Activated B cell treated with CpG ODN at 0.5 μM for 24 hours (primary cell): ENCODE measurements around the gene EMILIN2. TPM values are rescaled to one million over a fixed set of nuclear protein-coding genes. Genes with fewer than 3 reads are reported as not detected.

Experiments used
- ATAC-seq: fragments of 200-7000 bp; cut with Tn5 transposase; one replicate; pipeline ENCODE4 v1.10.0; 2021; ENCODE audit warnings: low read depth, mild to moderate bottlenecking, moderate library complexity
- CTCF ChIA-PET: fragments of 350-600 bp; sonication (Branson Sonifier 250); formaldehyde crosslinking; loops from one replicate; lab custom pipeline; 2021; ENCODE audit warnings: antibody characterized with exemption; lab: Charles Lee
- POLR2A ChIA-PET: fragments of 350-600 bp; sonication (Branson Sonifier 250); formaldehyde crosslinking; loops from one replicate; lab custom pipeline; 2021; ENCODE audit warnings: antibody characterized with exemption; lab: Charles Lee
- DNase-seq: peaks from one replicate; pipeline ENCODE4 v3.0.0; 2022
- H3K27ac Mint-ChIP-seq: one replicate; pipeline ENCODE4 v1.8.0; 2020; ENCODE audit warnings: mixed read lengths
- H3K27me3 Mint-ChIP-seq: one replicate; pipeline ENCODE4 v1.8.0; 2021; ENCODE audit warnings: mixed read lengths
- H3K36me3 Mint-ChIP-seq: one replicate; pipeline ENCODE4 v1.8.0; 2021; ENCODE audit warnings: low read depth, mixed read lengths
- H3K4me1 Mint-ChIP-seq: one replicate; pipeline ENCODE4 v1.8.0; 2021; ENCODE audit warnings: mixed read lengths
- H3K4me3 Mint-ChIP-seq: one replicate; pipeline ENCODE4 v1.8.0; 2020; ENCODE audit warnings: mild to moderate bottlenecking, mixed read lengths
- H3K9me3 Mint-ChIP-seq: one replicate; pipeline ENCODE4 v1.8.0; 2020; ENCODE audit warnings: mixed read lengths
- CTCF ChIP-seq: fragments of 200-600 bp; IDR thresholded peaks from one replicate; pipeline ENCODE4 v1.8.0; 2022; ENCODE audit warnings: antibody characterized with exemption, mild to moderate bottlenecking
- intact Hi-C: fragments of 100-400 bp; cut with micrococcal nuclease; formaldehyde crosslinking; loops from one replicate; pipeline ENCODE4 v1.15.1; 2024
- total RNA-seq: library from RNA; stranded (reverse); gene quantifications from 2 replicates; pipeline ENCODE4 v1.2.3, GENCODE V29; 2022

EMILIN2 gene
- total RNA-seq, 1 donor from 2014 or later: 80.9 TPM

GRCh38 chr18:2959341-2959740 lies 112.5 kb downstream of the EMILIN2 start:
- Mint-ChIP-seq H3K27ac (peak overlapping the region; percentile 97), H3K27me3 (no peaks in the 10 kb centered on the region), H3K9me3 (no peaks in the 10 kb centered on the region), H3K4me3 (peak overlapping the region; percentile 79), H3K4me1 (peaks cover 86% of the 10 kb centered on the region), H3K36me3 (peaks cover 8% of the 10 kb centered on the region)
- ChIA-PET POLR2A (interaction anchor here (0.7 to 10.5 kb wide), 8 partner anchors 10 to 322 kb away, joined by 3 to 294 read pairs (median 6); partner anchors contain the start of genes EMILIN2 and MYL12A), CTCF (interaction anchor here (1.1 to 4.4 kb wide), 4 partner anchors 10 to 287 kb away, joined by 3 to 24 read pairs (median 8); no protein-coding TSS in a partner anchor)
- no peak for TF ChIP-seq CTCF
- DNase-seq (no peak), ATAC-seq (no peak)
- intact Hi-C loops: no loop called here

- Mint-ChIP-seq H3K9me3 (no peaks in the 10 kb centered on the region), H3K27ac (peak overlapping the region; percentile 97), H3K36me3 (no peaks in the 10 kb centered on the region), H3K27me3 (no peaks in the 10 kb centered on the region), H3K4me1 (peaks cover 89% of the 10 kb centered on the region), H3K4me3 (peak overlapping the region; percentile 79)
- DNase-seq: no peak
- ATAC-seq: no peak
- no peak for TF ChIP-seq CTCF
- CTCF ChIA-PET: interaction anchor here (1.5 to 4.4 kb wide), 5 partner anchors 9 to 285 kb away, joined by 3 to 24 read pairs (median 7); no protein-coding TSS in a partner anchor
- POLR2A ChIA-PET: interaction anchor here (0.8 to 10.5 kb wide), 5 partner anchors 13 to 286 kb away, joined by 3 to 294 read pairs (median 21); partner anchors contain the start of gene MYL12A
- intact Hi-C loops: loop anchor here (1.0 to 5.0 kb wide), 3 partner anchors 11 to 636 kb away; partner anchors contain the start of gene TGIF1
Measured at GRCh38 chr18:2960983-2961696, 114.3 kb downstream of the EMILIN2 start.

GRCh38 chr18:2961821-2962220 lies 115.0 kb downstream of the EMILIN2 start:
- no peak for TF ChIP-seq CTCF
- H3K36me3 Mint-ChIP-seq: no peaks in the 10 kb centered on the region
- peaks cover 89% of the 10 kb centered on the region for H3K4me1 Mint-ChIP-seq
- DNase-seq: no peak
- peak overlapping the region; percentile 97 for H3K27ac Mint-ChIP-seq
- no peaks in the 10 kb centered on the region for H3K27me3 Mint-ChIP-seq
- H3K9me3 Mint-ChIP-seq: no peaks in the 10 kb centered on the region
- intact Hi-C loops: loop anchor here (5.0 kb wide), 2 partner anchors 490 to 635 kb away; partner anchors contain the start of gene TGIF1
- ATAC-seq: peak; percentile 44
- ChIA-PET POLR2A (interaction anchor here (1.2 to 10.5 kb wide), 5 partner anchors 12 to 285 kb away, joined by 3 to 294 read pairs (median 21); partner anchors contain the start of gene MYL12A), CTCF (interaction anchor here (1.5 to 4.4 kb wide), 4 partner anchors 8 to 284 kb away, joined by 3 to 24 read pairs (median 7); no protein-coding TSS in a partner anchor)
- H3K4me3 Mint-ChIP-seq: peak overlapping the region; percentile 79

GRCh38 chr18:2963048-2963447 lies 116.2 kb downstream of the EMILIN2 start:
- H3K27ac Mint-ChIP-seq: peak overlapping the region; percentile 97
- H3K9me3 Mint-ChIP-seq: no peaks in the 10 kb centered on the region
- H3K27me3 Mint-ChIP-seq: no peaks in the 10 kb centered on the region
- peaks cover 90% of the 10 kb centered on the region for H3K4me1 Mint-ChIP-seq
- no peak for TF ChIP-seq CTCF
- peak; percentile 22 for ATAC-seq
- ChIA-PET CTCF (interaction anchor here (0.6 to 4.4 kb wide), 4 partner anchors 16 to 283 kb away, joined by 3 to 24 read pairs (median 3); no protein-coding TSS in a partner anchor), POLR2A (interaction anchor here (0.6 to 10.5 kb wide), 6 partner anchors 11 to 326 kb away, joined by 3 to 294 read pairs (median 16); partner anchors contain the start of gene MYL12A)
- no peaks in the 10 kb centered on the region for H3K36me3 Mint-ChIP-seq
- intact Hi-C loops: loop anchor here (5.0 kb wide), 2 partner anchors 489 to 634 kb away; partner anchors contain the start of gene TGIF1
- H3K4me3 Mint-ChIP-seq: peak overlapping the region; percentile 20
- DNase-seq: no peak
